IgD-negative memory B cell (primary cell): Measurements from ENCODE around the gene DAPK2. TPM values are rescaled to one million over a fixed set of nuclear protein-coding genes. Genes with fewer than 3 reads are reported as not detected.

Experiments used
- H3K27ac Mint-ChIP-seq, 3 donors: one replicate each; pipeline ENCODE4 v1.8.0; 2020 to 2022; ENCODE audit warnings: mild to moderate bottlenecking in 3 of 3, mixed read lengths in 3 of 3, moderate library complexity in 1 of 3
- H3K27me3 Mint-ChIP-seq: one replicate; pipeline ENCODE4 v1.8.0; 2021; ENCODE audit warnings: mixed read lengths
- H3K36me3 Mint-ChIP-seq: one replicate; pipeline ENCODE4 v1.8.0; 2020; ENCODE audit warnings: mild to moderate bottlenecking, mixed read lengths
- H3K4me1 Mint-ChIP-seq, 3 donors: one replicate each; pipeline ENCODE4 v1.8.0; 2020 to 2022; ENCODE audit warnings: mixed read lengths in 3 of 3, mild to moderate bottlenecking in 1 of 3
- H3K4me3 Mint-ChIP-seq, 4 donors: one replicate each; pipeline ENCODE4 v1.8.0; 2020 to 2022; ENCODE audit warnings: mild to moderate bottlenecking in 4 of 4, mixed read lengths in 4 of 4, moderate library complexity in 3 of 4
- H3K9me3 Mint-ChIP-seq, 3 donors: one replicate each; pipeline ENCODE4 v1.8.0; 2020 to 2021; ENCODE audit warnings: mixed read lengths in 3 of 3, mild to moderate bottlenecking in 1 of 3
- polyA plus RNA-seq: library from polyadenylated mRNA; unstranded; fragments of 300-500 nt; fragmentation: Illumina TruSeq; gene quantifications from one replicate; pipeline ENCODE4 v1.2.3, GENCODE V29; 2021

Gene DAPK2
- polyA plus RNA-seq, 1 donor from 2014 or later = 7.7 TPM

DNA sequence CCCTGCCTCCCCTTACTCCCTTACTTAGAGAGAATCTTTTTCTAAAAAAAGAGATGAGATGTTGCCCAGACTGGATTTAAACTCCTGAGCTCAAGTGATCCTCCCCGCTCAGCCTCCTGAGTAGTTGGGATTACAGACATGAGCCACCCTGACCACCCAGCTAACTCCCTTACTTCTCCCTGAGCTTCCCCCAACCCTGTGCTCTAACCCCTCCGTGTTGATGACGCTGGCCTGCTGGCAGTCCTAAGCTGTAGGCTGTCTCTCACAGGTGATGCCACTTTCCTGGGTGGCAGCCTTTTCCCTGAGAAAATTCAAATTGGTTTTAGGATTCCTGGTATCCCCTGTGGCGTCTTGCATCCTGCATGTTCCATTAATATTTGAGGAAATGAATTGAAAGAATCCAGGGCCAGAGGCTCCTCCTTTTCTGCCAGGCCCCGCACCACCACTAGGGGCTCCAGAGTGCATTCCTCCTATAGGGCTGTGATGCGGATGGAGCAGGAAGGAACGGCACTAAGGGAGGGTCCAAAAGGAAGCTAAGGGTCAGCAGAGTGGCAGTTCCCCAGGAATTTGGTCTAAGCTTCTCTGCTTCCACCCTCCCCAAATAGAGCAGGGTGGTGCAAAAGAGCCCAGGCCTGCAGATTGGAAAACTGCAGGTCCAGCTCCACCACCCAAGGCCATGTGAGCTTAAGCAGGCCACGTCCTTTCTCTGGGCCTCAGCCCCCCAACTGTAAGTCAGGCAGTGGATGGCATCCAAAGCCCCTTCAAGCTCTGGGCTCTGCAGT lies 101.1 kb downstream of the DAPK2 start:
- Mint-ChIP-seq H3K9me3 (no peaks in the 10 kb centered on the region), H3K27ac (peak overlapping the region in 2 of 3 donors; percentile 2 to 74), H3K36me3 (peaks cover 2% of the 10 kb centered on the region), H3K27me3 (peaks cover 2% of the 10 kb centered on the region), H3K4me3 (peak overlapping the region in 2 of 4 donors; percentile 34 to 56), H3K4me1 (peaks cover 13 to 17% (median 14%) of the 10 kb centered on the region in 3 donors)

DNA sequence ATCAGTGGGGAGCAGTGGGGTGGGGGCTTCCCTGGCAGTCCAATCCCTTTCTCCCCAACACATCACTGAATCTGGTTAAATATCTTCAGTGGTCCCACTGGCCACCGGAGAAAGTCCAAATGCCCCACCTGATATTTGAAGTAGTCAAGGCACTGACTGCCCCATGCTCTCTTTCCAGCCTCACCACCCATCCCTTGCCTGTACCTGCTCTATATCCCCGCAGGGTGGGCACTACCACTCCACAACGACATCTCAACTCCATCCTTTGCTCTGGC lies 101.7 kb downstream of the DAPK2 start:
- H3K9me3 Mint-ChIP-seq = no peaks in the 10 kb centered on the region
- no peak overlapping the region for H3K4me3 Mint-ChIP-seq
- H3K27me3 Mint-ChIP-seq = peaks cover 2% of the 10 kb centered on the region
- H3K27ac Mint-ChIP-seq = no peak overlapping the region
- H3K4me1 Mint-ChIP-seq = peaks cover 19 to 22% (median 20%) of the 10 kb centered on the region in 3 donors
- H3K36me3 Mint-ChIP-seq = peaks cover 2% of the 10 kb centered on the region

DNA sequence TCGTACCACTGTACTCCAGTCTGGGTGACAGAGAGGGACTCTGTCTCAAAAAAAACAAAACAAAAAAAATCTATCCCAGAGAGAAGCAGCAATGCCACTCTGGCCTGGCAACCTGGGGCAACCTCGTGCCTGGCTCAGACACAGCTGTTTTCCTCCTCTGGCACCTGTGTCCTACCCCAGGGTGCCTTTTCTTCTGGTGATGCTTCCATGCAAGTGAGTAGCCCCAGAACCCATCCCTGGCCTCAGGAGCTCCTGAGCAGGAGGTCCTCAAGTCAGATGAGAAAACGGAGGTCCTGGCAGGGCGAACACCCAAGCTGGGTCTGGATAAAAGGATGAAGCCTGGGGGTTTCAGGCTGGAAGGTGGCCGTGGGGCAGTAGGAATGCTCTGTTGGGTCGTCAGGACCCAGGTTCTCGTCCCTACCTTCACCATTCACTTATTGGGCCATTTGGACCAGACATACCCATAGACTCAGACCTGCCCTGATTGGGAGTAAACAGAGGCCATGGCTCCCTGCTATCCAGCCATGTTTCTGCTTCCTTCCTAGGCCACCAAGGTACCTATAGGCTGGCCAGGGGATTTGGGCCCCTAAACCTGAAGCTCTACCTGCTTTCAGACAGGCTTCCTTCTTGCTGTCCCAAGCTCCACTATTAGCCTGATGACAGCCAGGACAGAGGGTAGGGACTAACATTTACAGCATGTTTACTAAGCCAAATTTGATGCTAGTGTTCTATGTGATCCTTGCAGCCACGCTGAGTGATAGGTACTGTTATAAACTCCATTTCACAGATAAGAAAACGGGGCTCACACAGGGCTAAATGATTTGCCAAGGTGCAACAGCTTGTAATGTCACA lies 102.2 kb downstream of the DAPK2 start:
- peak overlapping the region in 1 of 3 donors; percentile 29 for H3K27ac Mint-ChIP-seq
- H3K27me3 Mint-ChIP-seq = peaks cover 2% of the 10 kb centered on the region
- peaks cover 2% of the 10 kb centered on the region for H3K36me3 Mint-ChIP-seq
- no peak overlapping the region for H3K4me3 Mint-ChIP-seq
- peaks cover 23 to 26% (median 25%) of the 10 kb centered on the region in 3 donors for H3K4me1 Mint-ChIP-seq
- H3K9me3 Mint-ChIP-seq = no peaks in the 10 kb centered on the region

DNA sequence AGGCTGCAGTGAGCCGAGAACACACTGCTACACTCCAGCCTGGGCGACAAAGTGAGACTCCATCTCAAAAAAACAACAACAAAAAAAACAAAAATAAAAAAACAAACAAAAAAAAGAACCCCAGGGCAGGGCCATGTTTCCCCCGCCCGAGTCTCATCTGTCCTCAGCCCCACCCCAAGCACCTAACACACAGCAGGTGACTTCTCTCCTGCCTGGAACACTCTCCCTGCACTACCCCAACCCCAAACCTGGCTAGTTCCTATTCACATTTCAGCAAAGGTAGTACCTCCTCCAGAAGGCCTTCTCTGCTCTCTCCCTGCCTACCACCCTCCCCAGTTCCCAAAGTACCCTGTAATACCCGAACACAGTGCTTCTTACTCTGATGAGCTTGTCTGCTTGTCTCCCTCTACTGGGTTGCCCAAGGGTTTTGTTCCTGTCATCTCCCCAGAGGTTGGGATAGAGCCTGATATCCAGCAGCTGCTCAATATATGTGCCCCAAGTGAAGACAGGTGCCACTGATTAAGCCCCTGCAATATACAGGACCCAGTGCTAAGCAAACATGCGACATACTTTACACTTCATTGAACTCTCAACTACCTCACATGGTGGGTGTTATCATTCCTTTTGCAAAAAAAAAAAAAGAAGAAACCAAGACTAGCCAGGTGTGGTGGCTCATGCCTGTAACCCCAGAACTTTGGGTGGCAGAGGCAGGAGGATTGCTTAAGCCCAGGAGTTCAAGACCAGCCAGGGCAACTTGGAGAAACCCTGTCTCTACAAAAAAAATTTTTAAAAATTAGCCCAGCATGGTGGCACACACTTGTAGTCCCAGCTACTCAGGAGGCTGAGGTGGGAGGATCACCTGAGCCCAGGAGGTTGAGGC lies 103.6 kb downstream of the DAPK2 start:
- Mint-ChIP-seq H3K36me3 (peaks cover 4% of the 10 kb centered on the region), H3K27ac (peak overlapping the region in 2 of 3 donors; percentile 18 to 69), H3K4me1 (peaks cover 32 to 34% (median 33%) of the 10 kb centered on the region in 3 donors), H3K27me3 (peaks cover 2% of the 10 kb centered on the region), H3K4me3 (peak overlapping the region in 2 of 4 donors; percentile 2 to 65), H3K9me3 (no peaks in the 10 kb centered on the region)

DNA sequence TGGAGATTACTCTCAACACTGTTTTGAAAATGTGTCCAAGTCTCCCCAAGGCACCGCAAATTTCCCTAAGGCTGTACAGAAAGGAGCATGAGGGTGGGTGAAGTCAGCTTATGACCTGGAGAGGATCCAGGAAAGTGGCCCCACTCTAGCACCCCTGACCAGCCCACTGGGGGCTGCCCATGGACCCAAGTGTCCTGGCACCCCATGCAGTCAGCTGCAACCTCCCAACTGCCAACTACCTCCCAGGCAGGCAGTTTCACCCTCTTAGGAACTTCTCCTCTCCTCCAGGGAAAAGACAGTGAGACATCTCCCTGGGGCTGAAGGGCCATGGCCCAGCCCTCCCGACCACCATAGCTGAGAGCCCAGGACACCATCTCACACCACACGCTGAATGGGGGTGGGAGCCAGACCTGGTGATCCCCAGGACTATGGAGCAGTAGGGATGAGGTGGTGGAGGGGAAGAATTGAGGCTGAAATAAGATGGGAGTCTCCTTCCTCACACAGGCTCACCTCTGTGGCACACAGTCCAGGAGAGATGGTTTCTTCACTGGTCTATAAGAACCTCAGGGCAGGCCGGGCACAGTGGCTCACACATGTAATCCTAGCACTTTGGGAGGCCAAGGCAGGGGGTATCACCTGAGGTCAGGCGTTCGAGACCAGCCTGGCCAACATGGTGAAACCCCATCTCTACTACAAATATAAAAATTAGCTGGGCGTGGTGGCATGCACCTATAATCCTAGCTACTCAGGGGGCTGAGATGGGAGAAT lies 104.4 kb downstream of the DAPK2 start:
- H3K4me1 Mint-ChIP-seq = peaks cover 33 to 34% (median 34%) of the 10 kb centered on the region in 3 donors
- H3K36me3 Mint-ChIP-seq = peaks cover 2% of the 10 kb centered on the region
- H3K27me3 Mint-ChIP-seq = peaks cover 2% of the 10 kb centered on the region

DNA sequence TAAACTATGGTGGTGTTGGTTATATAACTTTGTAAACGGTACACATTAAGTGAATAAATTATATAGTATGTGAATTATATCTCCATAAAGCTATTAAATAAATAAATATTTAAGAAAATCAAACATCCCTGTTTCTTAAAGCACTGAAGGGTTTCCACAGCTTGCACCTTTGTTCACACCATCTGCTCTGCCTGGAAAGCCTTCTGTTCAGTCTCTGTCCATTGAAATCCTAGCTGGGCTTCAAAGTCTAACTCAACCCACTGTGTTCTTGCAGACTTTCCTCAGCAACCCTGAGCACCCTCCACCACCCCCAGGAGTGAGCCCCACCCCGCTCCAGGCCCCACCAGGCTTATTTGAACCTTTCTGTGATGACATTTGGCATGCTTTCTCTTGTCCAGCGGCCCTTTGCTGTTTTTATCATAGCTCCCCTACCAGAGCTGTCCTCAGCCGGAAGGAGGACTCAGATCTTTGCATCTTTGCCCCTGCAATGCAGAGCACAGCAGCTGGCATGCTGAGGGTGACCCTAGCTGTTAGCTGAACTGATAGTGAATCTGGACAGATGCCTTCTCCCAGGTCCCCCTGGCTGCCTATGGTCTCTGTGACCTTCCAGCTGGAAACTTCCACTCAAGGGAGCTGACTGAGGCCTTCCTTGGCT lies 105.2 kb downstream of the DAPK2 start:
- peaks cover 2% of the 10 kb centered on the region for H3K27me3 Mint-ChIP-seq
- no peak overlapping the region for H3K4me3 Mint-ChIP-seq
- H3K9me3 Mint-ChIP-seq = no peaks in the 10 kb centered on the region
- peaks cover 32 to 34% (median 34%) of the 10 kb centered on the region in 3 donors for H3K4me1 Mint-ChIP-seq
- peak overlapping the region in 1 of 3 donors; percentile 73 for H3K27ac Mint-ChIP-seq
- peaks cover 2% of the 10 kb centered on the region for H3K36me3 Mint-ChIP-seq

More for the DNA sequence above, 104.4 kb downstream of the DAPK2 start:
- H3K27ac Mint-ChIP-seq = peak overlapping the region in 2 of 3 donors; percentile 69 to 73
- H3K9me3 Mint-ChIP-seq = no peaks in the 10 kb centered on the region
- peak overlapping the region in 1 of 4 donors; percentile 17 for H3K4me3 Mint-ChIP-seq

DNA sequence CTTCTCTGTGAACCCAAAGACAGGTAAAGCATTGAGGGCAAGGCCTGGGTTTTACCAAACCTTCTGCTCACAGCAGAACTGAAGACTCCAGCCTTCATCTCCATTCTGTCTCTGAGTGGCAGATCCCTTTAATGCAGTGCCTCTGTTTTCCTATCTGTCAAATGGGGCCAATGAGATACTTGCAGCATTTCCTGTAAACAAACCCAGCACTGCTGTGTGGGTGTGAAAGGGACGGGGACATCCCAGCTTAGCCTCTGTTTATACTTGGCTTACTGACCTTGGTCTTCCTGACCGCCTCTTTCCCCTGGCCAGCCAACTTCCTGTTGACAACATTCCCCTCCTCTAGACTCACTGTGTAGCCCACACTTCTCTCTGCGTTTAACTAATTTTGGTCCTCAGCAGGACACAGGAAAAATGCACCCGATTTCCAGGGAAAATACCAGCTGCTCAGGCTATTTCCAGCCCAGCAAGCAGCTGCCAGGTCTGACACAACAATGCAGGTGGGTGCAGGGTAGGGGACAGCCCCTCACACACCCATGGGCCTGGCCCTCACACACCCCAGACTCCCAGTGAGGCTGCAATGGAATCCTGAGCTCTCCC lies 106.7 kb downstream of the DAPK2 start:
- peaks cover 27 to 32% (median 28%) of the 10 kb centered on the region in 3 donors for H3K4me1 Mint-ChIP-seq
- H3K9me3 Mint-ChIP-seq = no peaks in the 10 kb centered on the region
- H3K27me3 Mint-ChIP-seq = no peaks in the 10 kb centered on the region
- peak overlapping the region in 2 of 3 donors; percentile 59 to 65 for H3K27ac Mint-ChIP-seq
- peaks cover 7% of the 10 kb centered on the region for H3K36me3 Mint-ChIP-seq
- H3K4me3 Mint-ChIP-seq = peak overlapping the region in 3 of 4 donors; percentile 30 to 91 (median 72)

DNA sequence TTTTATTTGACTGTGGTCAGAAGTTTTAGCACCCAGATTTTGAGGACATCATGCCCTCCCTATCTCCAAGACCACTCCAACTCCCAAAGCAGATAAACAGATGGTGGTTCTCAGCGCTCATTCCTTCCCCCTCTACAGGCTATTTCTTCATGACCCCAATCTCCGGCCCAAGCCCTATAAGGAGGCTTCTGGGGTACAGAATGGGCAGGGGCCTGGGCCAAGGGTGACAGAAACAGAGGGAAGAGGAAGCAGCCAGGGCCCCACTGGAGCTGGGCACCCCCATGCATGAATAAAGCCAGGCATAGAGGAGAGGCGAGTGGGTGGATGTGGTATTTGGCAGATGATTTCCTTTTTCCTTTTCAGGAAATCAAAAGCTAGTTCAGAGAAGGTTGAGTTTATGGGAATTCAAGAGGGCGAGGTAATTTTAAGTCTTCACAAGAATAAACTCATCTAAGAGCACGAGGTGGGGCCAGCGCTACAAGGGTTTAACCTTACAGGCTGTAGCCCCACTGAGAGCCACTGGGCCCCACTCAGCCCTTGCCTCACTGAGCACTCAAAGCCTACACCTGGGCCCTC lies 107.7 kb downstream of the DAPK2 start:
- H3K27ac Mint-ChIP-seq = peak overlapping the region in 1 of 3 donors; percentile 65
- H3K4me3 Mint-ChIP-seq = peak overlapping the region in 3 of 4 donors; percentile 28 to 55 (median 34)
- peaks cover 7% of the 10 kb centered on the region for H3K36me3 Mint-ChIP-seq
- no peaks in the 10 kb centered on the region for H3K27me3 Mint-ChIP-seq
- peaks cover 27 to 32% (median 28%) of the 10 kb centered on the region in 3 donors for H3K4me1 Mint-ChIP-seq
- H3K9me3 Mint-ChIP-seq = no peaks in the 10 kb centered on the region

DNA sequence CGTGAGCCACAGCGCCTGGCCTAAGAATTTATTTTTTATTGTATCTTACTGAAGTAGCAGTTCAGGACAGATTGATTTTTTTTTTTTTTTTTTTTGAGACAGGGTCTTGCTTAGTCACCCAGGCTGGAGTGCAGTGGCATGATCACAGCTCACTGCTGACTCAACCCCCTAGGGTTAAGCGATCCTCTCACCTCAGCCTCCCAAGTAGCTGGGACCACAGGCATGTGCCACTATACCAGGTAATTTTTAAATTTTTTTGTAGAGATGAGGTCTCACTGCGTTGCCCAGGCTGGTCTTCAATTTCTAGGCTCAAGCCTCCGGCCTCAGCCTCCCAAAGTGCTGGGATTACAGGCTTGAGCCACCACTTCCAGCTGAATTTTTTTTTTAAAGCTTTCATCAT lies 112.8 kb downstream of the DAPK2 start:
- H3K27ac Mint-ChIP-seq = peak overlapping the region in 1 of 3 donors; percentile 27
- H3K9me3 Mint-ChIP-seq = no peaks in the 10 kb centered on the region
- no peaks in the 10 kb centered on the region for H3K27me3 Mint-ChIP-seq
- H3K36me3 Mint-ChIP-seq = peaks cover 9% of the 10 kb centered on the region
- H3K4me1 Mint-ChIP-seq = peaks cover 3 to 12% (median 4%) of the 10 kb centered on the region in 3 donors
- H3K4me3 Mint-ChIP-seq = peak overlapping the region in 1 of 4 donors; percentile 58

DNA sequence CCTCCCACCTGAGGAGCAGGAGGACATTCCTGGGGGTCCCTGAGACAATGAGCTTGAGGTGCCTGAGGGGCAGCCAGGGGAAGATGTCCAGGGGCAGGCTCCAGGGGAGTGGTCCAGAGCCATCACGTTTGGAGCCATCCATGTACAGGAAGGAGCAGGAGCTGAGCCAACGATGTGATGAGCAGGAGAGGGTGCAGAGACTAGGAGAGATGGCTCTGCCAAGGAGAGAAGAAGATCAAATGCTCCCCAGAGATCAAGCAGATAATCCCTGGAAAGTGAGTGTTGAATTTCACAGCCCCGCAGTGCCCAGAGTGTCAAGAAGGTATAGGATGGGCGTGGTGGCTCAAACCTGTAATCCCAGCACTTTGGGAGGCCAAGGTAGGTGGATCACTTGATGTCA lies 114.7 kb downstream of the DAPK2 start:
- no peaks in the 10 kb centered on the region for H3K27me3 Mint-ChIP-seq

DNA sequence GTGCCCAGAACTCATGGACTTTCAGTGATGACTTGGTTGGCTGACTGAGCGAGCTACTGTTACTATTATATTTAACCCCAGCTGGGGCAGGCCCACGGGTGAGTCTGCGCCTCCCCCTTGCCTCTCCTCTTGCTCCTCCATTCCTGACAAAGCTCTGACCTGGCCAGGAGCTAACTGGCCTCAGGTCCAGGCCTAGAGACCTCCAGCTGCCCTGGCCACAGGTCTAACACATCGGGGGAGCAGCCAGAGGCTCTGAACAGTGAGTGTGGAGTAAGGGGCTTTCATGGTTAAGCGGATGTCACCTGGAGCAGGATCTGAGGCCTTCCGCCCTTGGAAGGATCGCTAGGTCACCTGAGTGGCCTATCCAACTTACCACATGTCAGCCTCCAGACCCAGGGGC lies 116.3 kb downstream of the DAPK2 start:
- peak overlapping the region in 1 of 3 donors; percentile 73 for H3K27ac Mint-ChIP-seq
- H3K36me3 Mint-ChIP-seq = peaks cover 5% of the 10 kb centered on the region
- H3K27me3 Mint-ChIP-seq = no peaks in the 10 kb centered on the region
- no peak overlapping the region for H3K4me3 Mint-ChIP-seq
- H3K9me3 Mint-ChIP-seq = no peaks in the 10 kb centered on the region
- no peaks in the 10 kb centered on the region for H3K4me1 Mint-ChIP-seq

More for the DNA sequence above, 114.7 kb downstream of the DAPK2 start:
- H3K27ac Mint-ChIP-seq = no peak overlapping the region
- no peak overlapping the region for H3K4me3 Mint-ChIP-seq
- H3K9me3 Mint-ChIP-seq = no peaks in the 10 kb centered on the region
- peaks cover 0 to 3% (median 0%) of the 10 kb centered on the region in 3 donors for H3K4me1 Mint-ChIP-seq
- H3K36me3 Mint-ChIP-seq = peaks cover 9% of the 10 kb centered on the region

DNA sequence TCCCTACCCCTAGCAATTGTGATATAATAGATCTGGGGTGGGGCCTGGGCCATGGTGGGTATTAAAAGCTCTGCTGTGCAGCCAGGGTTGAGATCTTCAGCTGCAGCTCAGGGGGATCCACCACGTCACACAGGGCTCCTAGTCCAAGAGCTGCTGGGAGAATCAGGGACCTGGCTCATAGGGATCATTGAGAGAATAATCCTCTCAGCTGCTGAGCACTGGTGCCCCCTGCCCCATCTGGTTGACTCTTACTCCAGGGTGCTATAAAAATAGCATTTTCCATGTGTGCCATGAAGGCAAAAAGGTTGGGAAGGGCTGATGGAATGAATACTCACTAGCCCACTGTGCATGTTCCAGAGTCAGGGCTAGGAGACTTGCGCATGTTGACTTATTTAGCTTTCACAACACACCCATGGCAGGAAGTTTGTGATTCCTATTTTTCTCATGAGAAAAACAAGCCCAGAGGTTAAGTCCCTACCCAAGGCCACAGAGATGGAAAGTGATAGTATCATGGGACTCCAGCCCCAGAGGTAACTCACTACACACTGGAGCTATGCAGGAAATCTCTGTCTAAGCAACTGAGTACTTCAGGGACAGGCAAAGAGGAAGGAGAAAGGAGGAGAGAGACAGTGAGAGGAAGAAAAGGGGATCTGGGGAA lies 118.0 kb downstream of the DAPK2 start:
- no peaks in the 10 kb centered on the region for H3K4me1 Mint-ChIP-seq
- peaks cover 7% of the 10 kb centered on the region for H3K36me3 Mint-ChIP-seq
- no peak overlapping the region for H3K27ac Mint-ChIP-seq
- no peaks in the 10 kb centered on the region for H3K9me3 Mint-ChIP-seq
- no peak overlapping the region for H3K4me3 Mint-ChIP-seq
- H3K27me3 Mint-ChIP-seq = no peaks in the 10 kb centered on the region
